Mesothelial cell of epicardium (in vitro differentiated cells): ENCODE data around the gene FMO5. TPM values are rescaled to one million over a fixed set of nuclear protein-coding genes. Genes with fewer than 3 reads are reported as not detected.
"Not testable (repeated sequence)": the region's sequence is repeated elsewhere in the genome, so short reads cannot be mapped to it uniquely, and the experiment has no call there.

ENCODE experiments used
- DNase-seq, 2 experiments: peaks; one replicate each; pipeline ENCODE4 v3.0.0; 2021; ENCODE audit warnings: low spot score in 2 of 2; ENCODE audit not compliant: unreplicated experiment in 2 of 2
- H3K27ac Mint-ChIP-seq: 2 replicates; pipeline ENCODE4 v1.8.0; 2021; ENCODE audit warnings: mixed read lengths
- H3K27me3 Mint-ChIP-seq: 2 replicates; pipeline ENCODE4 v1.8.0; 2021; ENCODE audit warnings: low read depth, mixed read lengths
- H3K36me3 Mint-ChIP-seq: 2 replicates; pipeline ENCODE4 v1.8.0; 2021; ENCODE audit warnings: mixed read lengths
- H3K4me1 Mint-ChIP-seq: 2 replicates; pipeline ENCODE4 v1.8.0; 2021; ENCODE audit warnings: mixed read lengths
- H3K4me3 Mint-ChIP-seq: 2 replicates; pipeline ENCODE4 v1.8.0; 2021; ENCODE audit warnings: mild to moderate bottlenecking, moderate library complexity, mixed read lengths
- H3K9me3 Mint-ChIP-seq: 2 replicates; pipeline ENCODE4 v1.8.0; 2021; ENCODE audit warnings: mixed read lengths
- CTCF ChIP-seq: fragments of 200-600 bp; sonication (generic); IDR thresholded peaks from one replicate; pipeline ENCODE4 v1.5.0; 2021; ENCODE audit warnings: antibody characterized with exemption; ENCODE audit not compliant: unreplicated experiment
- total RNA-seq: library from RNA; stranded (reverse); gene quantifications from 3 replicates; pipeline ENCODE4 v1.2.1, GENCODE V29; 2021

FMO5 gene
- total RNA-seq, 1 donor from 2014 or later = 1.7 TPM

DNA sequence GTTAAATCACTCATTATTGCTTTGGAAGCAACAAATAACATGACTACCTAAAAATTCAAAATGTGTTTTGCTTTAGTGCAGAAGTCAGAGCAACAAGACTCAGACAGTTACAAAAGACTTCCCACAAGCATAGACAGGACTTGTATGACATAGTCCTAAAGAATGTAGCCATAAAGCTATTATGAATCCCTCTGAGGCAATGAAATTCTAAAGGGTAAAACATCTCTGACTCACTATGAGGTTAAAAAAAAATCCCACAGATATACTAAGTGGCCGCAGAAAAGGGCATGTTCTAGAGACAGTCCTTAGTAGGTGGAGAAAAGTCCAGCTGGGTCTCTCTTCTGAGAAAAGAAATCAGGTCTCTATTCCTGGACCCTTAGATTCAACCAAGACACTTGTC lies 57.8 kb downstream of the FMO5 start:
- H3K27ac Mint-ChIP-seq = no peak overlapping the region
- peaks cover 22% of the 10 kb centered on the region for H3K36me3 Mint-ChIP-seq

GRCh38 chr1:147163019-147163418 lies 62.1 kb downstream of the FMO5 start:
- Mint-ChIP-seq H3K4me1 (peaks cover 9% of the 10 kb centered on the region), H3K4me3 (no peak overlapping the region), H3K36me3 (peaks cover 43% of the 10 kb centered on the region), H3K27ac (no peak overlapping the region), H3K9me3 (no peaks in the 10 kb centered on the region), H3K27me3 (no peaks in the 10 kb centered on the region)
- no peak for TF ChIP-seq CTCF
- no peak for DNase-seq

More for the DNA sequence above, 57.8 kb downstream of the FMO5 start:
- TF ChIP-seq CTCF = no peak
- DNase-seq = no peak
- H3K9me3 Mint-ChIP-seq = no peaks in the 10 kb centered on the region
- no peak overlapping the region for H3K4me3 Mint-ChIP-seq
- H3K4me1 Mint-ChIP-seq = peaks cover 45% of the 10 kb centered on the region
- no peaks in the 10 kb centered on the region for H3K27me3 Mint-ChIP-seq

DNA sequence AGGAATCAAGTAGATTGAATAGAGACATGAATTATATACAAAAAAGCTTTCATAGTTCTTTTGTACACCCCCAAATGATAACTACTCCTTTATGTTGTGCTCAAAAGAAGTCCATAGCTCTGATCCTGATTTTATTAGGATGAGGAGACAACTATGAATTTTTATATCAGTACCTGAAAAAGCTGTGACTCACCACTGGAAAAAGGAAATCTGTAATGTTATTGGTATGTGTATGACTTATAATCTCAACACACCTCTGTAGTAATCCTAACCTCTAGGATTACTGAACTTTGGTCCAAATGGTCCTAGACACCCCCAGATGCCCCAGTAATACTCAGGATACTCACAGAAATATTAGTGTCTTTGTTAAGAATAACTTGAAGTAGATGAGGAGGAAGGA lies 63.0 kb downstream of the FMO5 start:
- Mint-ChIP-seq H3K4me3 (no peak overlapping the region), H3K36me3 (peaks cover 50% of the 10 kb centered on the region), H3K27me3 (no peaks in the 10 kb centered on the region), H3K9me3 (no peaks in the 10 kb centered on the region), H3K27ac (no peak overlapping the region), H3K4me1 (peaks cover 2% of the 10 kb centered on the region)
- no peak for TF ChIP-seq CTCF
- no peak for DNase-seq

GRCh38 chr1:147157116-147157515 lies 68.0 kb downstream of the FMO5 start:
- peaks cover 30% of the 10 kb centered on the region for H3K36me3 Mint-ChIP-seq
- H3K4me1 Mint-ChIP-seq, H3K27ac Mint-ChIP-seq, H3K9me3 Mint-ChIP-seq, H3K4me3 Mint-ChIP-seq, DNase-seq, H3K27me3 Mint-ChIP-seq: not testable (repeated sequence)

DNA sequence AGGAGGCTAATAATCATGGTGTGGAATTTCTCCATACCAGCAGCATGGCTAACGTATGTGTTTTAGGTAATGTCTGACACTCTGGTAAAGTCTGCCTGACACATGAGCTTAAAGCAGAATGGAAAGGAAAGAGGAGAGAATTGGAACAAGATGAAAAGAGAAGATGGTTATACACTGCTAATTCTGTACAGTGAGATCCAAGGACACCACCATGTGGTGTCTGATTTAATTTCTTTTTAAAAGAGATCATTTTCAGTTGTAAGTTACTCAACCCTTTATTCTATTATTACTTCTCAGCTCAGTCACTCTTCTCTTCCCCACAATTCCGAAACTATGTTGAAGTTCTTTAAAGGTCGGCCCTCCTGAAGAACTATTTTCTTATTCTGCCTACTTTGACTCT lies 68.5 kb downstream of the FMO5 start:
- Mint-ChIP-seq H3K36me3 (peaks cover 30% of the 10 kb centered on the region), H3K27ac (no peak overlapping the region), H3K9me3 (no peaks in the 10 kb centered on the region), H3K4me3 (no peak overlapping the region), H3K4me1 (no peaks in the 10 kb centered on the region), H3K27me3 (no peaks in the 10 kb centered on the region)
- TF ChIP-seq CTCF = no peak
- DNase-seq = no peak

DNA sequence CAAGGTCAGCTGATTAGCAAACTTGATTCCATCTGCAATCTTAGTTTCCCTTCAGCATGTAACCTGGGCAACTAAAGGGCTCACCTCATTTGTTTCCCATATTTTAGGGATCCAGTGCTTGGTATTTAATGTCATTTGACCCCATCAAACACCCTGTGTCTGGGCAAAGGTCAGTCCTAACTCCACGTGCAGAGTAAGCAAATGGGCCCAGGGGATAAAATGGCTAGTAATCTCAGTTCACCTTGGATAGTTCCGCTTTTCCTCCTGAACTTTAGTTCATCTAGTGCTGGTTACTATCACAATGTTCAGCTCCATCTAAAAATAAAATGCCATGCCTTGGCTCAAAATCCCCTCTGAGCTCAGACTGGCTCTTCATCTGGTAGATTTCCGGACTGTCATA lies 72.4 kb downstream of the FMO5 start:
- Mint-ChIP-seq H3K27me3 (no peaks in the 10 kb centered on the region), H3K27ac (no peak overlapping the region), H3K4me1 (no peaks in the 10 kb centered on the region), H3K9me3 (no peaks in the 10 kb centered on the region), H3K36me3 (peaks cover 7% of the 10 kb centered on the region), H3K4me3 (no peak overlapping the region)
- DNase-seq = no peak
- no peak for TF ChIP-seq CTCF
